ENCODE data around the gene METTL6.
"Not testable (repeated sequence)": the region's sequence is repeated elsewhere in the genome, so short reads cannot be mapped to it uniquely, and the experiment has no call there.

METTL6 gene, protein sequence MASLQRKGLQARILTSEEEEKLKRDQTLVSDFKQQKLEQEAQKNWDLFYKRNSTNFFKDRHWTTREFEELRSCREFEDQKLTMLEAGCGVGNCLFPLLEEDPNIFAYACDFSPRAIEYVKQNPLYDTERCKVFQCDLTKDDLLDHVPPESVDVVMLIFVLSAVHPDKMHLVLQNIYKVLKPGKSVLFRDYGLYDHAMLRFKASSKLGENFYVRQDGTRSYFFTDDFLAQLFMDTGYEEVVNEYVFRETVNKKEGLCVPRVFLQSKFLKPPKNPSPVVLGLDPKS

DNA sequence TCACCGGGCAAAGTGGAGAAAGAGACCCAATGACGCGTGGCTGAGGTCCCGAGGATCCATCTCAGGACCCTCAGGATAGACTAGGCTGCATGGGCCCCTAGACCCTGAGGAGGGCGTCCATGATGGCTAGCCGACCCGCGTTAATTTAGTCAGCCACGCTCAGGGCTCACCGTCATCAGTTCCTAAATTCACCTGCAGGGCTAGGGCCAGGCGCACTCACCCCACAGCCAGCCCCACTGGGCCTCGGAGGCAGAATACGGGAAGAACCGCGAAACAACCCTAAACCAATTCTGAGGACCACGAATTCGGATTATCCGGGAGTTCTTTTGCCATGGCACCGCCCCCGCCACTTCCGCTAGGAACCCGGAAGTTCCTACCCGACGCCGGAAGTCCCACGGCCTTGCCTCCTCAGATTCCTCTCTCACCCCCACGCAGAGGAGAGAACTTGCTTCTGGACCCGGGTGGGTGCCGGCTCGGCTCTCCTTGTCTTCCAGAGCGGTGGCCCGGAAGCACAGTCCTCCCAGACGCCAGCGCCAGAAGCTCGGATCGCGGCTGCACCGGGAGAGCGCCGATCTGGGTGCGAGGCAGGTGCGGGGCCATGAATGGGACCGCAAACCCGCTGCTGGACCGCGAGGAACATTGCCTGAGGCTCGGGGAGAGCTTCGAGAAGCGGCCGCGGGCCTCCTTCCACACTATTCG, at the start of gene METTL6, which contains the start of gene EAF1:
TSS of gene METTL6 (minus strand) at position 363 of the 699 bp plus-strand sequence. CDS start 1,033 bp downstream, outside the sequence.
TSS of gene EAF1 (plus strand) at position 417 of the 699 bp plus-strand sequence. CDS start at position 599, 182 bp downstream.
- peak; percentile 94 for DNase-seq

DNA sequence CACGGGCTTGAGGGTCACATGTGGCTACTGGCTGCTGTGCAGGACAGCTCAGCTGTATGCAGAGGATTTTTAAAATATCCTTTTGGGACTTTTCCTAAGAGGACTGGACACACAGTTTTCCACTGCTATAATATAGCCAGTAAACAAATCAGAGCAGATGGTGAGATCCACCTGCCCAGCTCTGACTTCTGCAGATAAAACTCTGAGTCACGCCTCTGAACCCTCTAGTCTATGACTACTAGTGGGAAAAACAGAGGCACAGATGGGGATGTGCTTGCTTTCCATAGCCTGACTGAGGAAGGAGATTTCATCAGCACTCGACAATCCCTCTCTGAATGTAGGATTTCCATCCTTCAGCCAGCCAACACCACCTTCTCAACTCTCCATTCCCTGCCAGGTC, 49.0 kb upstream of the METTL6 start:
- DNase-seq, result no peak

- DNase-seq, result no peak
Observed at GRCh38 chr3:15475161-15475560, 47.8 kb upstream of the METTL6 start.

GRCh38 chr3:15471861-15472260, 44.5 kb upstream of the METTL6 start:
- DNase-seq, result no peak

DNA sequence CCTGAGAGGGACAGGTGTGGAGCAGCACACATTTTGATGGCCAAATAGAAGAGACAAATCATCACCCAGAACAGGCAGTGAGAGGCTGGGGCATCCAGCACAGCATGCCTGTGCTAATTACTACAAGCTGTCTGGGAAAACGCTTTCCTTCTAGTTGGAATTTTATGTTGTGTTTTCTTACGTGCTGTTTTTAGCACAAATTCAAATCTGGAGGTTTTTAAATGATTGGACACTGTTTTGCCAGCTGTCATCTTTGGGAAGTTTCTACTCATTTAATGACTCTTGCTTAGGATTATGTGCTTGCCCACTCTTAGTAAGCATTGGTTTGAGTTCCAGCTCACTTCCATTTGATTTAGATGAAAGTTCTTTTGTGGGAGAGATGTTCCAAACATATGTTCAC, 43.5 kb upstream of the METTL6 start:
- DNase-seq, result no peak

DNA sequence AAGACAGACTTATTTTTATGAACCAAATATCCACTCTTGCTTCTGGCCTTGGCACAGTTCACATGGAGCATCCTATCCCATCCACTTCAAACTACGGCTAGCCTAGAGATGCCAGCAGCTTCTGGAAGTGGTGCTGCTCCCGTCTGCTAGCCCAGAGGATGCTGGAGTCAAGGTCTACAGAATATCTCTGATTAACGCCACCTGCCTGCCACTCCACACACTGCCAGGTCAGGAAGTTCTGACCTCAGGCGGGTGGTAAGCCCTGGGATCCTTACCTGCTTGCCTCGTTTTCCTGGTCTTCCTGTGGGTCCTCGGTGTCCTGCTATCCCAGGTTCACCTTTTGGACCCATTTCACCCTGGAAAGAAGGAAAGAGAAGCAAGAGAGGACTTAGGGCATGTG, 42.9 kb upstream of the METTL6 start:
- DNase-seq, result no peak

- DNase-seq, result no peak
Observed at GRCh38 chr3:15467227-15468181, 40.2 kb upstream of the METTL6 start.

DNA sequence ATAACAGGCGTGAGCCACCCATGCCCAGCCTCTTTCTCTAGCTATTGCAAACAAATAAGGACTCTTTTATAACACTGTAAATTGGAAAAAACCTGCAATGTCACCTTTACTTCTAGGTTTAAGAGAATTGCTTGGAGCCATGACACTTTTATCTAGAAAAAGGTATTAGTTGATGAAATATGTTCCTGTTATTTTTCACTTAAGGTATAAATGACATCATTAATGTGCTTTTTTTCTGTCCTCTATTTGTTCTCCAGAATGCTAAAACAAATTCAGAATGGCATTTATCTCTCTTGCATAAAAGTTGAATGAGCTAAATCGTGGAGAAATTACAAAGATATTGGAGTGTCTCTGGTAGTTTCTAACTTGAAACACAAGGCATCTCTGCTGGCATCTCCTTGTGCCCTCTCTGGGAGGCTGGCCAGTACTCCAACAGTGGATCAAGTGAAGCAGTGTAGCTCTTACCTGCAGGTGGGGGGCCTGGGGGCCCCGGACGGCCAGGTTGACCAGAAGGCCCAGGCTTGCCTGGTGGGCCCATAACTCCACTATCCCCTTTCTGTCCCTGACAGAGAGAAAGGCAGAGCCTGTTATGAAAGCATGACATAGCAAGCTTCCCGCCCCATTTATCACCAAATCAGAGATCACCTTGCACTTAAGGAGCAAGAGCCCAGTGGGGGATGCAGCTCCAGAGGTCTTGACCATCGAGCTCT, 38.7 kb upstream of the METTL6 start:
- no peak for DNase-seq

DNA sequence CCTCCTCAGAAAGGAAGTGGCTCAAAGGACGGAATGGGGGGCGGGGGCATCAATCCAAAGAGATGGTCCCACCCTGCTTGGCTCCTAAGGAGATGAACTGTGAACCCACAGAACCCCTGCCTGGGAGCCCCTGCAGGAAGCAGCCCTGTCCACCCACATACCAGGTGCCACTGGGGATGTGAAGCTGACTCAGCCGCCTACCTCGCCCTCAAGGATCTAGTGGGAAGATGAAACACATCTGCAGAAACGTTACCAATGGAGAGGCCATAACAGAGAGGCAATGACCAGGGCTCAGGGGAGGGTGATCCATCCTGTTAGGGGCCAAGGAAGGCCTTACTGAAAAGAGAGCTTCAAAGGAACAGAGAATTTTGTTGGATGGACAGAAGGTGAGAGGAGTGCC, 35.1 kb upstream of the METTL6 start:
- DNase-seq, result no peak

GRCh38 chr3:15460891-15461531, 33.7 kb upstream of the METTL6 start:
- no peak for DNase-seq

GRCh38 chr3:15458212-15458780, 31.0 kb upstream of the METTL6 start:
- DNase-seq, result peak; percentile 72

DNA sequence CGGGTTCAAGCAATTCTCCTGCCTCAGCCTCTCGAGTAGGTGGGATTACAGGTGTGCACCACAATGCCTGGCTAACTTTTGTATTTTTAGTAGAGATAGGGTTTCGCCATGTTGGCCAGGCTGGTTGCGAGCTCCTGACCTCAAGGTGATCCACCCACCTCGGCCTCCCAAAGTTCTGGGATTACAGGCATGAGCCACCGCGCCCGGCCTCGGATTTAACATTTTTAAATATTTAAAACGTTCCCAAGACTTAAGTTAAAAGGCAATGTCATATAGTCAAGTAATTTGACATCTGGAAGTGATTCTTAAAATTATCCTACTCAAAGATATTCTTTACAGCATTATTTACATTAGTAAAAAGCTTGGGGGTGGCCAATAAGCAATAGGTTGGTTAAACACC, 29.6 kb upstream of the METTL6 start:
- DNase-seq, result not testable (repeated sequence)

DNA sequence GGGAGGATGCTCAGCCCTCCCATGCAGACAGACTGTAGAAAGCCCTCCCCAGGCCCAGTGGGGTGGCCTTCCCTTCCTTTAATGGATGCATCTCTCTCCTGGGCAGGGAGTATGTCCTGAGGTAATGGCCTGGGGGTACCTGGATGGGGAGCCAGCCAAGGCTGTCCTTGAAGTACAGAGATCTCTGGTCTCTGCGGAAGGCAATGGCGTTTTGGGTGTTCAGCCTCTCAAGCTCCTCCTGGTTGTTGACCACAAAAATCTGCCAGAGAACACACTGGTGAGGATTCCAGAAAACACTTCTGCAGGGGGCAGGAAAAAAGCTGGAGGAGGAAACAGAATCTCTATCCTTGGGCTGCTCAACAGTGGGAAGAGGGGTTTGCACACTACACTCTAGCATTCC, 29.0 kb upstream of the METTL6 start:
- no peak for DNase-seq

DNA sequence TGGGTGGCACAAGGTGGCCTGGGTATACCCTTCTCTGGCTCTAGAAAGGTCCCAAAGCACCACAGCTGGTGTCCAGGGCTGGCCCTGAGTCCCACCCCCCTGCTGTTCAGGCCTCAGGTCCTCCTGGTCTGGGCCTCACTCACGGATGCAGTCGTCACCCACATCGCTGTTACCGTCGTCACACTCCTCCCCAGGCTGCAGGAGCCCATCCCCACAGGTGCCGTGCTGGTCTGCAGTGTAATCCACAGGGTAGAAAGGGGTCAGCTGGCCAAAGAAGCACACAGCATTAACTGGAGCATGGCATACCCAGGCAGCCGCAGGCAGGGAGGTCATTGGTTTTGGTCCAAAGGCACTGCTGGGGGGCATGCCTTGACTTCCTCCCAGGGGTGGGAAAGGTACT, 28.4 kb upstream of the METTL6 start:
- DNase-seq, result no peak

- DNase-seq, result no peak
Observed at GRCh38 chr3:15454965-15455364, 27.6 kb upstream of the METTL6 start.

DNA sequence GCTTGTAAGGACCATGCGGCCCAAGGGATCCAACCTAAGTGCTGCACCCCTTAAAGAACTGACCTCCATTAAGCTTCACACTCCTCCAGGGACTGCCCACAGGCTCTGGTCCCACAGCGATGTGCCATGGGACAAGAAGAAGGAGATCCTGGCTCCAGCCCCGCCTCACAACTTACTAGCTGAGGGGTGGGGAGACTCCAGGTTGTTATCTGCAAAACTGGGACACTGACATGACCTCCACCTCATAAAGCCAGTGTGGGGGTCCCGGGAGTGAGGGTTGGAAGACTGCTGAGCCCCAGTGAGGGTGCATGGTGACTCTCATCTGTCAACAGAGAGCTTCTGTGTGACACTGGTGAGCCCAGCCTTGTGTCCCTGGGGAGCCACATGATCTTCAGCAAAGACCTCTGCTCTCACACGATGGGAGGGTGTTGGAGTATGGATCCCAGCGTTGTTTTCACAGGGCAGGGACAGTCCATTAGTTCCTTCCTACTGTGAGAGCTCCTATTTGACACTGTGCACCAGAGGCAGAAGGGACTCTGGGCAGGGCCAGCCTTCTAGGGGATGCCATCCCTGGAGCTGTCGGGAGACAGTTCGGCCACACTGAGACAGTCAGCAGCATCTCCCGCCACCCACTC, 26.8 kb upstream of the METTL6 start:
- DNase-seq, result no peak

GRCh38 chr3:15453501-15453900, 26.2 kb upstream of the METTL6 start:
- DNase-seq, result no peak

DNA sequence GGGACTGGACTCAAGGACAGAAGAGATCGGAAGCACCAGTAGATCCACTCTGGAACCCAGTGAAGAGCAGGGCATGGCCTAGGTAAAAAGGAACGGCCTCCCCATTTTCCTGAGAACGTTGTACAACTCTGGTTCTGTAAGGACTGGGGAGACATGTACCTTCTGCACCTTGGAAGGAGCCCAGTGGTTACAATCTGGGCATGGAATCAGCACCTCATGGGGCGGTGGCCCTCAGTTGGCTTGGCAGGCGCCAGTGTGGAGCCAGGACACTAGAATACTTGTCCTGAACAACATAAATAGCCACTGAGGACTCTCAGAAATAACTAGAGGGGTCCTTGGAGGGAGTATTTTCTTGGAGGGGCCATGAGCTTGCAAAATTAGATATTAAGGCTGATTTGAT, 25.6 kb upstream of the METTL6 start:
- no peak for DNase-seq

DNA sequence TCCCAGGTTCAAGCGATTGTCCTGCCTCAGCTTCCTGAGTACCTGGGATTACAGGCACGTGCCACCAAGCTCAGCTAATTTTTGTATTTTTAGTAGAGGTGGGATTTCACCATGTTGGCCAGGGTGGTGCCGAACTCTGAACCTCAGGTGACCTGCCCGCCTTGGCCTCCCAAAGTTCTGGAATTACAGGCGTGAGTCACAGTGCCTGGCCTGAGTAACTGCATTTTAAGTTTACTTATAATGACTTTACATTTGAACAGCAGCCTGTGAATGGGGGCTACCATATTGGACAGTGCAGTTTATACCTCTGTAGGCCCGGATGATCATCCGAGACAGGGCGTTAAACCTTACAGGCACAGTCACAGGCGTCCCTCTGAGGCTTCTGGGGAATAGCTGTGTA, 24.8 kb upstream of the METTL6 start:
- no peak for DNase-seq

GRCh38 chr3:15451216-15452113, 24.1 kb upstream of the METTL6 start:
- no peak for DNase-seq

All from inflammatory macrophage treated with lipopolysaccharide for 4 hours (primary cell).